ENCODE results near the gene SUGCT.

Gene SUGCT

GRCh38 chr7:40471891-40472290, 337.1 kb downstream of the SUGCT start:
- TF ChIP-seq CTCF (IDR thresholded peaks at IDR 0.05; ENCODE audit: control extremely low read depth, extremely low read depth, low read depth, missing control alignments): no peak
- ChIA-PET POLR2A (no interaction called here), CTCF (no interaction called here)
- no peak for DNase-seq (ENCODE audit: extremely low spot score)

- CTCF ChIA-PET: interaction anchor here (1.2 to 2.0 kb wide), 2 partner anchors 9 to 14 kb away, joined by 3 to 5 read pairs; no protein-coding TSS in a partner anchor
- DNase-seq (ENCODE audit: extremely low spot score): peak; percentile 24
These were observed 340.2 kb downstream of the SUGCT start for GRCh38 chr7:40474790-40475680.

GRCh38 chr7:40475681-40475982, 340.8 kb downstream of the SUGCT start:
- no peak for DNase-seq (ENCODE audit: extremely low spot score)
- no peak for TF ChIP-seq CTCF (IDR thresholded peaks at IDR 0.05; ENCODE audit: control extremely low read depth, extremely low read depth, low read depth, missing control alignments)
- CTCF ChIA-PET: interaction anchor here (1.2 to 2.0 kb wide), 2 partner anchors 9 to 15 kb away, joined by 3 to 5 read pairs; no protein-coding TSS in a partner anchor
- POLR2A ChIA-PET: no interaction called here

More at GRCh38 chr7:40474790-40475680, 340.2 kb downstream of the SUGCT start:
- no peak for TF ChIP-seq CTCF (IDR thresholded peaks at IDR 0.05; ENCODE audit: control extremely low read depth, extremely low read depth, low read depth, missing control alignments)
- POLR2A ChIA-PET: no interaction called here

GRCh38 chr7:40477094-40477493, 342.3 kb downstream of the SUGCT start:
- ChIA-PET POLR2A (no interaction called here), CTCF (no interaction called here)
- no peak for DNase-seq (ENCODE audit: extremely low spot score)
- TF ChIP-seq CTCF (IDR thresholded peaks at IDR 0.05; ENCODE audit: control extremely low read depth, extremely low read depth, low read depth, missing control alignments): no peak

GRCh38 chr7:40482845-40483244, 348.0 kb downstream of the SUGCT start:
- no peak for DNase-seq (ENCODE audit: extremely low spot score)
- POLR2A ChIA-PET: no interaction called here
- no peak for TF ChIP-seq CTCF (IDR thresholded peaks at IDR 0.05; ENCODE audit: control extremely low read depth, extremely low read depth, low read depth, missing control alignments)
- CTCF ChIA-PET: interaction anchor here (0.8 to 1.9 kb wide), 2 partner anchors 27 to 37 kb away, joined by 3 to 6 read pairs; no protein-coding TSS in a partner anchor

GRCh38 chr7:40483630-40484029, 348.8 kb downstream of the SUGCT start:
- TF ChIP-seq CTCF (IDR thresholded peaks at IDR 0.05; ENCODE audit: control extremely low read depth, extremely low read depth, low read depth, missing control alignments): no peak
- CTCF ChIA-PET: interaction anchor here (0.8 to 1.9 kb wide), 2 partner anchors 27 to 36 kb away, joined by 3 to 6 read pairs; no protein-coding TSS in a partner anchor
- no peak for DNase-seq (ENCODE audit: extremely low spot score)
- POLR2A ChIA-PET: no interaction called here
